Uterus (tissue), 2 donors: ENCODE measurements around the gene PRPF38A.

Experiments used
- CTCF ChIP-seq, 4 experiments: fragments of 200-600 bp in 2 of 4; fragments of 450-650 bp in 2 of 4; sonication (generic) in 2 of 4; IDR thresholded peaks; one replicate each; pipeline ENCODE4 v1.5.1; 2016 to 2019; ENCODE audit warnings: antibody characterized with exemption in 4 of 4, mild to moderate bottlenecking in 2 of 4, moderate library complexity in 1 of 4
- POLR2A ChIP-seq, 2 donors: fragments of 450-650 bp; IDR thresholded peaks; one replicate each; pipeline ENCODE4 v1.6.1; 2016; ENCODE audit warnings: antibody characterized with exemption in 2 of 2, mild to moderate bottlenecking in 1 of 2, moderate library complexity in 1 of 2

DNA sequence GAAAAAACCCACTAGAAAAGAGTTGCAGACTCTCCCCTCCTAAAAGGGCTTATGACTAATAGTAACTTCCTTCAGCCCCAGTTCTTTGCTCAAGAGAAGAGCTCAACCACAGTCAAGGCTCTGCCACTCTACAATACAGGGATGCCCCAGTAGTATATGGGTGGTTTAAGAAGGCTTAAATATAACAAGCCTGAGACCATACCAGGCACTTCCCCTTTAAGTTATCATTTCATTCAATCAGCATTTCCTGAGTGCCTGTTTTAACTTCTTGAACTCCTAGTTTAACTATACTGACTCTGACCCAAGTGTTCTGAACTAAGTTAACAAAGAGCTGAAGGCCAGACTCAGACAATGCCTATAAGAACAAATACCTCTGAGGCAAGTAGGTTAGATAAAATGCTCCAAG, 19.8 kb downstream of the PRPF38A start:
- TF ChIP-seq CTCF (IDR thresholded peaks at IDR 0.05) (no peak), POLR2A (IDR thresholded peaks at IDR 0.05) (no peak)
